H9 (cell line): ENCODE data around the gene B4GALT1. TPM values are rescaled to one million over a fixed set of nuclear protein-coding genes. Genes with fewer than 3 reads are reported as not detected.

Experiments used
- DNase-seq: peaks from one replicate; pipeline ENCODE4 v3.0.0-alpha.2; 2017
- H2AFZ ChIP-seq: one replicate; pipeline ENCODE4 v1.6.1; 2013; ENCODE audit warnings: mild to moderate bottlenecking, low read length, control low read depth, moderate library complexity
- H2AK5ac ChIP-seq: 2 replicates; pipeline ENCODE4 v1.6.1; 2013; ENCODE audit warnings: low read length, control low read depth, mixed read lengths; ENCODE audit not compliant: insufficient read length
- H2BK120ac ChIP-seq: one replicate; pipeline ENCODE4 v1.6.1; 2013; ENCODE audit warnings: low read depth, mild to moderate bottlenecking, low read length, control low read depth, inconsistent platforms; ENCODE audit not compliant: poor library complexity, severe bottlenecking
- H2BK12ac ChIP-seq: 2 replicates; pipeline ENCODE4 v1.6.1; 2013; ENCODE audit warnings: low read length, control low read depth, mixed read lengths, low read depth; ENCODE audit not compliant: insufficient read length
- H2BK15ac ChIP-seq: 2 replicates; pipeline ENCODE4 v1.6.1; 2013; ENCODE audit warnings: low read depth, low read length, control low read depth
- H2BK20ac ChIP-seq: one replicate; pipeline ENCODE4 v1.6.1; 2013; ENCODE audit warnings: low read depth, mild to moderate bottlenecking, low read length, control low read depth, inconsistent platforms; ENCODE audit not compliant: poor library complexity, severe bottlenecking
- H2BK5ac ChIP-seq: 2 replicates; pipeline ENCODE4 v1.6.1; 2013; ENCODE audit warnings: low read length, control low read depth, mixed read lengths; ENCODE audit not compliant: insufficient read length
- H3K14ac ChIP-seq: 2 replicates; pipeline ENCODE4 v1.6.1; 2013; ENCODE audit warnings: low read length, control low read depth; ENCODE audit not compliant: insufficient read depth
- H3K18ac ChIP-seq: 2 replicates; pipeline ENCODE4 v1.6.1; 2013; ENCODE audit warnings: low read depth, mild to moderate bottlenecking, mixed read lengths, low read length, control low read depth; ENCODE audit not compliant: insufficient read length
- H3K23ac ChIP-seq: 2 replicates; pipeline ENCODE4 v1.6.1; 2013; ENCODE audit warnings: low read length, control low read depth, mixed read lengths, low read depth; ENCODE audit not compliant: insufficient read length
- H3K23me2 ChIP-seq: 2 replicates; pipeline ENCODE4 v1.6.1; 2013; ENCODE audit warnings: low read depth, mild to moderate bottlenecking, mixed read lengths, low read length, control low read depth; ENCODE audit not compliant: insufficient read length, poor library complexity, severe bottlenecking
- H3K27ac ChIP-seq: 2 replicates; pipeline ENCODE4 v1.5.1; 2013; ENCODE audit warnings: low read length, control low read depth, mixed read lengths, low read depth; ENCODE audit not compliant: insufficient read length
- H3K27me3 ChIP-seq: 2 replicates; pipeline ENCODE4 v1.6.1; 2013; ENCODE audit warnings: low read length, control low read depth, inconsistent platforms; ENCODE audit not compliant: insufficient read depth
- H3K4ac ChIP-seq: 2 replicates; pipeline ENCODE4 v1.6.1; 2013; ENCODE audit warnings: low read depth, mild to moderate bottlenecking, control low read depth, inconsistent platforms, low read length, moderate library complexity
- H3K4me1 ChIP-seq: 2 replicates; pipeline ENCODE4 v1.6.1; 2013; ENCODE audit warnings: low read length, control low read depth, inconsistent platforms; ENCODE audit not compliant: insufficient read depth
- H3K4me2 ChIP-seq: 2 replicates; pipeline ENCODE4 v1.6.1; 2013; ENCODE audit warnings: low read length, control low read depth, mixed read lengths; ENCODE audit not compliant: insufficient read length, insufficient read depth
- H3K56ac ChIP-seq: 2 replicates; pipeline ENCODE4 v1.6.1; 2013; ENCODE audit warnings: low read depth, mild to moderate bottlenecking, mixed read lengths, low read length, control low read depth; ENCODE audit not compliant: insufficient read length
- H3K79me1 ChIP-seq: 2 replicates; pipeline ENCODE4 v1.6.1; 2013; ENCODE audit warnings: low read depth, mild to moderate bottlenecking, moderate library complexity, low read length, control low read depth, inconsistent platforms; ENCODE audit not compliant: insufficient read depth, poor library complexity, severe bottlenecking
- H3K79me2 ChIP-seq: 2 replicates; pipeline ENCODE4 v1.6.1; 2013; ENCODE audit warnings: low read length, control low read depth, inconsistent platforms; ENCODE audit not compliant: insufficient read depth
- H3K9ac ChIP-seq: 2 replicates; pipeline ENCODE4 v1.6.1; 2013; ENCODE audit warnings: low read length, control low read depth, mixed read lengths; ENCODE audit not compliant: insufficient read length; ENCODE audit errors: extremely low read depth
- H3K9me3 ChIP-seq: one replicate; pipeline ENCODE4 v1.6.1; 2013; ENCODE audit warnings: low read depth, low read length, inconsistent platforms; ENCODE audit not compliant: control insufficient read depth
- H3T11ph ChIP-seq: one replicate; pipeline ENCODE4 v1.6.1; 2013; ENCODE audit warnings: mild to moderate bottlenecking, low read length, control low read depth, inconsistent platforms
- H4K20me1 ChIP-seq: one replicate; pipeline ENCODE4 v1.6.1; 2013; ENCODE audit not compliant: control insufficient read depth, insufficient read length, insufficient read depth
- H4K5ac ChIP-seq: 2 replicates; pipeline ENCODE4 v1.6.1; 2013; ENCODE audit warnings: low read depth, mild to moderate bottlenecking, mixed read lengths, low read length, control low read depth; ENCODE audit not compliant: insufficient read length
- H4K8ac ChIP-seq: replicated peaks from 2 replicates; pipeline ENCODE4 v1.6.1; 2013; ENCODE audit warnings: low read length, control low read depth, mixed read lengths, low read depth; ENCODE audit not compliant: insufficient read length
- H4K91ac ChIP-seq: 2 replicates; pipeline ENCODE4 v1.6.1; 2013; ENCODE audit warnings: low read depth, mild to moderate bottlenecking, moderate library complexity, mixed read lengths, low read length, control low read depth; ENCODE audit not compliant: insufficient read length
- H3K27ac Mint-ChIP-seq, 3 experiments: 2 replicates in 2 of 3; 3 replicates in 1 of 3; pipeline ENCODE4 v1.8.0; 2020 to 2021; ENCODE audit warnings: mixed read lengths in 3 of 3, mild to moderate bottlenecking in 1 of 3, moderate library complexity in 1 of 3
- H3K27me3 Mint-ChIP-seq: 2 replicates; pipeline ENCODE4 v1.8.0; 2021; ENCODE audit warnings: low read depth, mild to moderate bottlenecking, moderate library complexity, mixed read lengths
- H3K36me3 Mint-ChIP-seq, 3 experiments: 2 replicates in 2 of 3; 3 replicates in 1 of 3; pipeline ENCODE4 v1.8.0; 2020 to 2021; ENCODE audit warnings: low read depth in 3 of 3, mixed read lengths in 3 of 3; ENCODE audit not compliant: insufficient read depth in 1 of 3
- H3K4me1 Mint-ChIP-seq, 2 experiments: 2 replicates each; pipeline ENCODE4 v1.8.0; 2020; ENCODE audit warnings: mixed read lengths in 2 of 2
- H3K4me3 Mint-ChIP-seq, 2 experiments: 2 replicates in 1 of 2; 3 replicates in 1 of 2; pipeline ENCODE4 v1.8.0; 2020 to 2021; ENCODE audit warnings: mild to moderate bottlenecking in 2 of 2, mixed read lengths in 2 of 2, moderate library complexity in 1 of 2
- H3K9me3 Mint-ChIP-seq, 2 experiments: 2 replicates in 1 of 2; 3 replicates in 1 of 2; pipeline ENCODE4 v1.8.0; 2020; ENCODE audit warnings: mild to moderate bottlenecking in 2 of 2, mixed read lengths in 2 of 2, moderate library complexity in 1 of 2
- WGBS: extraction: QIAGEN DNeasy Blood & Tissue Kit; methylation state at CpG from one replicate; pipeline ENCODE4 v1.1.7; 2013; ENCODE audit warnings: missing lambda C conversion rate, low lambda C conversion rate, mixed read lengths; ENCODE audit not compliant: insufficient read length; ENCODE audit errors: extremely low coverage; 5-methylcytosine and 5-hydroxymethylcytosine counted together
- total RNA-seq: library from RNA; stranded (reverse); gene quantifications from 2 replicates; pipeline ENCODE4 v1.2.1, GENCODE V29; 2021
- TF ChIP-seq, protein P1 (sequence below): fragments of 200-600 bp; sonication (generic); conservative IDR thresholded peaks from 3 replicates; pipeline ENCODE4 v1.8.0; 2021; ENCODE audit warnings: antibody characterized with exemption, mild to moderate bottlenecking

The B4GALT1 gene
- total RNA-seq, 1 experiment from 2014 or later = 15.3 TPM

DNA sequence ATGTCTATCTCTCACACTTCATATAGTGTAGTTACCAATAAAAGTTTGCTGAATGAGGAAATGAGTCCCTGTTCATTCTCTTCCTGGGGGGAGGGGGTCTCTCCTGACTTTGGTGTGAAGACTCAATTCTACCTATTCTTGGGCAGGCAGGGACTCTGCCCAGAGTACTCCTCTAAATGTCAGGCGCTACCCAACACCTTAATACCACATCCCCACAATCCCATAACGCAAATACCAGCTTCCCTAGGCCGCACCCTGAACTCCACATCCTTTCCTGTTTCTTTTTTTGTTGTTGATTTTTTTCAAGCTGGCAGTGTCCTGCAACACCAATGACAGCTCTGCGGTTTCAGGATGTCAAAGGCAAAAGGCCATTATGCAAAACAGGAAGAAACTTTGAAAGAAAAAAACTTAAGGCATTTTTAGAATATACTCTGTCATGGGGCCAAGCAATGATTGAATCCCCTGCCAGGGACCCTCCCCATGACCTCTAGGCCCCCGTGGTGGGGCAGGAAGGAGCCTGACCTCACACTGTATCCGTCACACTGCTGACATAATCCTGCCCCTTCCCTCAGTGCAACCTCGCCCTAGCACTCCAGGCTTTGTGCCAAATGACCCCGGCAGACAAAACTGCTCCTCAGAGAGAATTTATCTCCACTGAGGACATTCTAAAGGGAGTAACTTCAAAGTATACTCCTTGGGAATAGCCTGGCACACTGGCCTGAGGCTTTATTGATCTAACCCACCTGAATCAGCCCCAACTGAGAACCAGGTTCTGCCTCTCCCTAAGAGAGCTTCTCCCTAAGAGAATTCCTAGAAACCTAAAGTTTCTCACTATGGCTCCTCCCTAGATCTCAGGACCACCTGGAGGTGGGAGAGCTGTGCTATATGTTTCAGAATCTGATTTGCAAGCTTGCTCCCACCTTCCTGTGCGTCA is 8.0 kb downstream of the B4GALT1 start:
- Mint-ChIP-seq H3K36me3 (peaks cover 0 to 2% (median 0%) of the 10 kb centered on the region in 3 experiments; a peak in 3 of 7 replicates), H3K9me3 (no peaks in the 10 kb centered on the region; a peak in 1 of 5 replicates), H3K4me1 (peaks cover 33 to 34% of the 10 kb centered on the region in 2 experiments), H3K27me3 (peaks cover 15% of the 10 kb centered on the region), H3K27ac (peak overlapping the region in 1 of 3 experiments; percentile 28; a peak in 1 of 7 replicates), H3K4me3 (no peak overlapping the region)
- H4K5ac ChIP-seq = no peak overlapping the region
- no peaks in the 10 kb centered on the region for H4K20me1 ChIP-seq
- no peaks in the 10 kb centered on the region; the same call in 1 of the 2 replicates for H3K79me2 ChIP-seq
- H3K14ac ChIP-seq = no peak overlapping the region
- no peaks in the 10 kb centered on the region for H3K9me3 ChIP-seq
- no peak overlapping the region for H3K4ac ChIP-seq
- H3K23ac ChIP-seq = no peak overlapping the region
- TF ChIP-seq, protein P1, sequence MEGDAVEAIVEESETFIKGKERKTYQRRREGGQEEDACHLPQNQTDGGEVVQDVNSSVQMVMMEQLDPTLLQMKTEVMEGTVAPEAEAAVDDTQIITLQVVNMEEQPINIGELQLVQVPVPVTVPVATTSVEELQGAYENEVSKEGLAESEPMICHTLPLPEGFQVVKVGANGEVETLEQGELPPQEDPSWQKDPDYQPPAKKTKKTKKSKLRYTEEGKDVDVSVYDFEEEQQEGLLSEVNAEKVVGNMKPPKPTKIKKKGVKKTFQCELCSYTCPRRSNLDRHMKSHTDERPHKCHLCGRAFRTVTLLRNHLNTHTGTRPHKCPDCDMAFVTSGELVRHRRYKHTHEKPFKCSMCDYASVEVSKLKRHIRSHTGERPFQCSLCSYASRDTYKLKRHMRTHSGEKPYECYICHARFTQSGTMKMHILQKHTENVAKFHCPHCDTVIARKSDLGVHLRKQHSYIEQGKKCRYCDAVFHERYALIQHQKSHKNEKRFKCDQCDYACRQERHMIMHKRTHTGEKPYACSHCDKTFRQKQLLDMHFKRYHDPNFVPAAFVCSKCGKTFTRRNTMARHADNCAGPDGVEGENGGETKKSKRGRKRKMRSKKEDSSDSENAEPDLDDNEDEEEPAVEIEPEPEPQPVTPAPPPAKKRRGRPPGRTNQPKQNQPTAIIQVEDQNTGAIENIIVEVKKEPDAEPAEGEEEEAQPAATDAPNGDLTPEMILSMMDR = no peak
- no peaks in the 10 kb centered on the region for H3K79me1 ChIP-seq
- no peak overlapping the region for H3T11ph ChIP-seq
- H2BK12ac ChIP-seq = no peak overlapping the region
- no peak overlapping the region for H3K4me2 ChIP-seq
- no peak overlapping the region for H2AFZ ChIP-seq
- H3K56ac ChIP-seq = no peak overlapping the region
- no peak overlapping the region for H2AK5ac ChIP-seq
- H3K27ac ChIP-seq = no peak overlapping the region
- no peak overlapping the region for H4K91ac ChIP-seq
- H3K23me2 ChIP-seq = no peaks in the 10 kb centered on the region
- no peak overlapping the region for H2BK5ac ChIP-seq
- DNase-seq = no peak
- H3K4me1 ChIP-seq = peaks cover 3% of the 10 kb centered on the region; the same call in 1 of the 2 replicates
- H2BK20ac ChIP-seq = no peak overlapping the region
- H4K8ac ChIP-seq = no peak overlapping the region
- H3K27me3 ChIP-seq = no peaks in the 10 kb centered on the region
- no peak overlapping the region for H2BK15ac ChIP-seq
- no peak overlapping the region for H2BK120ac ChIP-seq
- H3K9ac ChIP-seq = no peak overlapping the region
- WGBS = no CpG with 5 or more reads among the region's 9 CpGs
- H3K18ac ChIP-seq = no peak overlapping the region
